DOHH2 (cell line): Measurements from ENCODE around the gene SLC25A41.

Source experiments
- EZH2phosphoT487 ChIP-seq: fragments of 200-600 bp; sonication (generic); IDR thresholded peaks from 2 replicates; pipeline ENCODE4 v1.6.1; 2017; ENCODE audit warnings: borderline replicate concordance, mild to moderate bottlenecking, antibody characterized with exemption, low read length, moderate library complexity, mixed read lengths
- TF ChIP-seq, protein P1 (sequence below): fragments of 200-600 bp; sonication (generic); IDR thresholded peaks from one replicate; pipeline ENCODE4 v1.5.1; 2014; ENCODE audit warnings: antibody characterized with exemption, mild to moderate bottlenecking, low read depth, low read length; ENCODE audit not compliant: poor library complexity, severe bottlenecking

DNA sequence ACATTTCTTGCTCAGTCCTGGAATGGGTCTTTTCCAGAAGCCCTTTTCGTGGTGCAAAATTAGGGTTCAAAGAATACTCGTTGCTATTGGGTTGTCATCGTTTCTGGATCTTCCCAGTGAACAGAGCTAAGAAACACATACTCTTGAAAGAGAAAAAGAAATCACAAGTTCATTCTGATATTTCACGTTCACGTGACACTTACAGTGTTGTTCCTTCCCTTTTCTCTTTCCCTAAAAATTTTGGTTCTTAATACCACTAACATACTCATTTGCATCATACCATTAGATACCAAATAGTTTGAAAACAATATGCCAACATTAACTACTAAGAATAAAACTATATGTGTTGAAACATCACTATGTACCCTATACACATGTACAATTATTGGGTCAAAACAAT, 27.2 kb downstream of the SLC25A41 start:
- TF ChIP-seq, protein P1, sequence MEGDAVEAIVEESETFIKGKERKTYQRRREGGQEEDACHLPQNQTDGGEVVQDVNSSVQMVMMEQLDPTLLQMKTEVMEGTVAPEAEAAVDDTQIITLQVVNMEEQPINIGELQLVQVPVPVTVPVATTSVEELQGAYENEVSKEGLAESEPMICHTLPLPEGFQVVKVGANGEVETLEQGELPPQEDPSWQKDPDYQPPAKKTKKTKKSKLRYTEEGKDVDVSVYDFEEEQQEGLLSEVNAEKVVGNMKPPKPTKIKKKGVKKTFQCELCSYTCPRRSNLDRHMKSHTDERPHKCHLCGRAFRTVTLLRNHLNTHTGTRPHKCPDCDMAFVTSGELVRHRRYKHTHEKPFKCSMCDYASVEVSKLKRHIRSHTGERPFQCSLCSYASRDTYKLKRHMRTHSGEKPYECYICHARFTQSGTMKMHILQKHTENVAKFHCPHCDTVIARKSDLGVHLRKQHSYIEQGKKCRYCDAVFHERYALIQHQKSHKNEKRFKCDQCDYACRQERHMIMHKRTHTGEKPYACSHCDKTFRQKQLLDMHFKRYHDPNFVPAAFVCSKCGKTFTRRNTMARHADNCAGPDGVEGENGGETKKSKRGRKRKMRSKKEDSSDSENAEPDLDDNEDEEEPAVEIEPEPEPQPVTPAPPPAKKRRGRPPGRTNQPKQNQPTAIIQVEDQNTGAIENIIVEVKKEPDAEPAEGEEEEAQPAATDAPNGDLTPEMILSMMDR, result no peak
- no peak for TF ChIP-seq EZH2phosphoT487
